PFSK-1 (cell line): Measurements from ENCODE around the gene TTC28.

Source experiments
- FOXP2 ChIP-seq: optimal IDR thresholded peaks from 2 replicates; pipeline ENCODE3; 2011; ENCODE audit warnings: borderline replicate concordance, control low read depth, inconsistent platforms; ENCODE audit not compliant: insufficient read depth; ENCODE audit errors: extremely low read length, extremely low read depth
- POLR2AphosphoS5 ChIP-seq: IDR thresholded peaks from 2 replicates; pipeline ENCODE4 v1.6.1; 2012; ENCODE audit warnings: low read depth, mild to moderate bottlenecking, control low read depth, low read length, moderate library complexity
- REST ChIP-seq, 2 experiments: IDR thresholded peaks; 2 replicates each; pipeline versions ENCODE4 v1.6.1 to v1.8.0; 2011 to 2012; ENCODE audit warnings: low read depth in 2 of 2, low read length in 2 of 2, control low read depth in 1 of 2, inconsistent platforms in 1 of 2, mild to moderate bottlenecking in 1 of 2, moderate library complexity in 1 of 2; ENCODE audit not compliant: insufficient read depth in 1 of 2
- SIN3A ChIP-seq: IDR thresholded peaks from 2 replicates; pipeline ENCODE4 v1.6.1; 2012; ENCODE audit warnings: mild to moderate bottlenecking, low read length, moderate library complexity, borderline replicate concordance; ENCODE audit not compliant: insufficient read depth
- TAF1 ChIP-seq: IDR thresholded peaks from 2 replicates; pipeline ENCODE4 v1.6.1; 2012; ENCODE audit warnings: low read length, control low read depth, borderline replicate concordance; ENCODE audit not compliant: insufficient read depth

The TTC28 gene

DNA sequence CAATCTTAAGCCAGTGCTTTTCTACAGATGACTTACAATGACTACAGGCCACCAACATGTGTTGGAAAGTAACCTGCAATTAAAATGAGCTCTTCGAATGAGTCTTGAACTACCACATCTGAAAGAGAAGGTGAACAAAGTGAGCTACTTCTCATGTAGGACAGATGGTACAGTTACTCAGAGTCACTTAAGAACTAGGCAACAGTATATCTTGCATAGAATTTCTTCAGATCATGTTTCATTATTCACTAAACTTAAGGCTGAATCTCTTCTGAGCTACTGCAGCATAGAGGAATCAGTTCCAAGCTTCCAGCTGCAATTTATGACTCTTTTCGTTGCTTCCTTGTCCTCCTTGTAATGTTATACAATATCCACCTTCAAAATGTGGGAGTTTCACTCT, 270.9 kb downstream of the TTC28 start:
- no peak for TF ChIP-seq POLR2AphosphoS5
- TF ChIP-seq TAF1: no peak
- TF ChIP-seq SIN3A: no peak
- no peak for TF ChIP-seq FOXP2
- no peak for TF ChIP-seq REST (IDR thresholded peaks at IDR 0.05; ENCODE audit: insufficient read depth in 1 of 2, low read depth in 2 of 2, low read length in 2 of 2)

DNA sequence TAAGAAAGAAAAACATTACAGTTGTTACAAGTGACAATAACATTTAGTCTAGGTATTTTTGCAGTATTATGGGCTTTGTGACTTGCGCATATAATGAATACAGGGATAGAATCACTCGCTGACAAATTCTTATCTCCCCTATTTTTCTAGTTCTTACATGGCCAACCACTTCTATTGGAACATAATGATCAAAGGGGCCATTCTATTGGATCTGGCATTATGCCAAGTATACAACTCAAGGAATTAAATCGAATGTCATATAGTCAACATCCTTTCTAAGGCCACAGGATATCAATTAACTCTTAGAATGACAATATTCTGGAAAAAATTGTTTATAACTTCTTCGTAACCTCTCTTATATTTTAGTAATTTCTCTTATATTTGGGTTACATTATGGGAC, 272.0 kb downstream of the TTC28 start:
- TF ChIP-seq REST (IDR thresholded peaks at IDR 0.05; ENCODE audit: insufficient read depth in 1 of 2, low read depth in 2 of 2, low read length in 2 of 2) (no peak), FOXP2 (no peak), POLR2AphosphoS5 (no peak)

DNA sequence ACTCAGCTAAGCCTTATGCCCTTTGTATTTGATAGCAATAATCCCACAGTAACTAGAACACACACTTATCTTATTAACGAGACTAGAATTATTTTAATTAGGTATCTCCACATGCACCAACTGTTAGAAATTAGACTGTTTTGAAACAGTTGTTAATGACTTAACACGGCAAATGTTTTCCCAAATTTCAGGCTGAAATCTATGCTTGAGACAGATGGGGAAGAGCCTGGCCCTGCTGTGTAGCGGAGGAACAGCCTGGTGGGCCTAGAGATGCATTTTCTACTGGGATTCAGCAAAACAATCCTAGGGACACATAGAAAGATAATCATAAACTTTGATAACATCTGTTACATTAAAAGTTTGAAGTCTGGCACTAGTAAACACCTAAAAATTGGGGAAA, 273.4 kb downstream of the TTC28 start:
- TF ChIP-seq SIN3A (no peak), POLR2AphosphoS5 (no peak), TAF1 (no peak), FOXP2 (no peak)

GRCh38 chr22:28405588-28405987, 274.1 kb downstream of the TTC28 start:
- TF ChIP-seq TAF1: no peak
- no peak for TF ChIP-seq REST (IDR thresholded peaks at IDR 0.05; ENCODE audit: insufficient read depth in 1 of 2, low read depth in 2 of 2, low read length in 2 of 2)
- TF ChIP-seq SIN3A: no peak
- no peak for TF ChIP-seq FOXP2
- no peak for TF ChIP-seq POLR2AphosphoS5

GRCh38 chr22:28402539-28402938, 277.1 kb downstream of the TTC28 start:
- no peak for TF ChIP-seq REST (IDR thresholded peaks at IDR 0.05; ENCODE audit: insufficient read depth in 1 of 2, low read depth in 2 of 2, low read length in 2 of 2)
- TF ChIP-seq TAF1: no peak
- no peak for TF ChIP-seq FOXP2
- TF ChIP-seq SIN3A: no peak
- TF ChIP-seq POLR2AphosphoS5: no peak

GRCh38 chr22:28402060-28402459, 277.6 kb downstream of the TTC28 start:
- TF ChIP-seq FOXP2: no peak
- no peak for TF ChIP-seq POLR2AphosphoS5
- TF ChIP-seq TAF1: no peak
- TF ChIP-seq SIN3A: no peak
- no peak for TF ChIP-seq REST (IDR thresholded peaks at IDR 0.05; ENCODE audit: insufficient read depth in 1 of 2, low read depth in 2 of 2, low read length in 2 of 2)
